GDM1 (cell line): ENCODE data around the gene YAF2.

Experiments
- DNase-seq: peaks from one replicate; lab custom pipeline; 2025; lab: John Stamatoyannopoulos, UW

Gene YAF2, protein sequence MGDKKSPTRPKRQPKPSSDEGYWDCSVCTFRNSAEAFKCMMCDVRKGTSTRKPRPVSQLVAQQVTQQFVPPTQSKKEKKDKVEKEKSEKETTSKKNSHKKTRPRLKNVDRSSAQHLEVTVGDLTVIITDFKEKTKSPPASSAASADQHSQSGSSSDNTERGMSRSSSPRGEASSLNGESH

GRCh38 chr12:42238240-42239140 lies at the start of gene YAF2:
Gene YAF2 (minus strand): TSS chr12:42238248. CDS start chr12:42238180, 68 bp downstream.
- peak; percentile 65 for DNase-seq

DNA sequence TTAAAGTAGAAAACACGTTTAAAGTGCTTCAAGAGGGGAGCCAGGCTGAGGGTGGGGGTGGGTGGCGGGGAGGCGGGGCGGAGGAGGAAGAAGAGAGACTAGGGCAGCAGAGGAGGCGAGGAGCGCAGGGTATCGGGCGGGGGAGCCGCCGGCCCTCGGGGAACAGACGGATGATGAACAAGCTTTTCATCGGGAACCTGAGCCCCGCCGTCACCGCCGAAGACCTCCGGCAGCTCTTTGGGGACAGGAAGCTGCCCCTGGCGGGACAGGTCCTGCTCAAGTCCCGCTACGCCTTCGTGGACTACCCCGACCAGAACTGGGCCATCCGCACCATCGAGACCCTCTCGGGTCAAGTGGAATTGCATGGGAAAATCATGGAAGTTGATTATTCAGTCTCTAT lies 48.7 kb upstream of the YAF2 start:
- no peak for DNase-seq

DNA sequence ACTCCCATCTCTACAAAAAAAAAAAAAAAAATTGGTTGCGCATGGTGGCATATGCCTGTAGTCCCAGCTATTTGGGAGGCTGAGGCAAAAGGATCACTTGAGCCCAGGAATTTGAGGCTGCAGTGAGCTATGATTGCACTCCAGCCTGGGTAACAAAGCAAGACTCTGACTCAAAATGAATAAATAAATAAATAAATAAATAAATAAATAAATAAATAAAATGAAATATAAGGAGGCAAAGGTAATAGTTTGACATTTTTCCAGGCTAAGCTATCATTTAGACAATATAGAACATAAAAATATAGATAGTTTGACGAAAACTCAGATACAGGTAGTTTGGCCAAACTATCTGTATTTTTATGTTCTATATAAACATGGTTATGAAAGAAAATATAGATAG lies 47.4 kb upstream of the YAF2 start:
- no peak for DNase-seq

DNA sequence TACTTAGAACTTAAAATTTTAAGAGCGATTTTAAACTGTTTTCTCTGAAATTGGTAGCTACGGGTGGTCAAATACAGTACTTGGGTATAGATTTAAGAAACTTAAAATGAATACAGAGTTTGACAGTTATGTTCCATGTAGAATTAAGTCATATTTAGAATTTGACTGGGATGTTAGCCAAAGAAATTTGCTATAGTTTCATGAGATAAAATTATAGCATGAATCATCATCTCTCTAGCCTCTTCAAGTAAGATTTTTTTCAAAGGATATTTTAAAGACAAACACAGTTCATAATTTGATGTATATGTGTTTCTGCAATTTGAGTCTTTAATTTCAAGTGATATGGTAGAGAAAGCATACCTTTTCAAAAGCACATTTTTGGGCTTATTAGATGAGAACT lies 46.8 kb upstream of the YAF2 start:
- no peak for DNase-seq

GRCh38 chr12:42284157-42284556 lies 46.1 kb upstream of the YAF2 start:
- peak; percentile 6 for DNase-seq

GRCh38 chr12:42283739-42284138 lies 45.7 kb upstream of the YAF2 start:
- no peak for DNase-seq

GRCh38 chr12:42282294-42282693 lies 44.2 kb upstream of the YAF2 start:
- no peak for DNase-seq

DNA sequence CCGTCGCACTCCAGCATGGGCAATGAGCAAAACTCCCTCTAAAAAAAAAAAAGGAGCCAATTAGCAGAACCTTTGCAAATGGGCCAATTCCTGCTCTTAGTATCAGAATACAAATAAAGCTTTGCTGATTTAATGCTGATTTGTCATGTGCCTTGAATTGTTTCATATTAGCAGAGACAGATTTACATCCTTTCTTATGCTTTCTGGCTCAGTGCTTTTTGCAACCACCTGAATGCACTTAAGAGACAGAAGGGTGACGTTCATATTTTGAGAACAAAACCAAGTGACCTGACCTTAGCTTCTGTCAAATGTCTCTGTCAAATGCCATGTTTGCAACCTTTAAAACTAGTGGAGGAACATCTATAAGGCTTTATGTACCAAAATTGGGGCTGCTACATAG lies 43.8 kb upstream of the YAF2 start:
- DNase-seq: no peak

DNA sequence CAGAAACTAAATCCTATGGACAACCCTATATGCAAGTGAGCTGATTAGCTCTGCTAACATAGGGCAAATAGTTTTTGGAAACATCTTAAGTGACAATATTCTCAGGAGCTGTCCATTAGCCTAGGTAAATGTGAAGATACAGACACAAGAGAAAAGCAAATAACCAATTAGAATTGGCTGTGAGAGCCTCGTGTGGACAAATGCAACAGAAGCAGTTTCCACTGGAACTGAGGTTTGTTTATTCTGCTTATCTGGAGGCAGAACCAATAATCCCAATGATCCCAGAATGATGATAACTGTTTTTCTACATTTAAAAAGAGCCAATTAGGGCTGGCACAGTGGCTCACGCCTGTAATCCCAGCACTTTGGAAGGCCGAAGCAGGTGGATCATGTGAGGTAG lies 43.2 kb upstream of the YAF2 start:
- no peak for DNase-seq

DNA sequence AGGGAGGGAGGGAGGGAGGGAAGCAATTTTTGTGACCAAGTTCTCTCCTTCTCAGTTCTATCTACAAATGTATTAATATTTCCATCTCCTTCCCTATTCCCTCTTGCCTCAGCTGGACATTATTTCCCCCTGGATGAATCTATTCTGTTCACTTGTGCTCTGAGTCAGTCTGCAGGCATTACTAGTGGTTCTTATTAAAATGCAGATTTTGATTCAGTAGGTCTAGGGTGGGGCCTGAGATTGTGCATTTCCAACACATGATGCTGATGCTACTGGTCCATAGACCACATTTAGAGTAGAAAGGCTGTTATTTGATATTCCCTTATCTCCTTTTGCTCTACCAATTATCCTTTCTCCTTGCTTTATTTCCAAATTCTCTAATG lies 40.1 kb upstream of the YAF2 start:
- DNase-seq: no peak

DNA sequence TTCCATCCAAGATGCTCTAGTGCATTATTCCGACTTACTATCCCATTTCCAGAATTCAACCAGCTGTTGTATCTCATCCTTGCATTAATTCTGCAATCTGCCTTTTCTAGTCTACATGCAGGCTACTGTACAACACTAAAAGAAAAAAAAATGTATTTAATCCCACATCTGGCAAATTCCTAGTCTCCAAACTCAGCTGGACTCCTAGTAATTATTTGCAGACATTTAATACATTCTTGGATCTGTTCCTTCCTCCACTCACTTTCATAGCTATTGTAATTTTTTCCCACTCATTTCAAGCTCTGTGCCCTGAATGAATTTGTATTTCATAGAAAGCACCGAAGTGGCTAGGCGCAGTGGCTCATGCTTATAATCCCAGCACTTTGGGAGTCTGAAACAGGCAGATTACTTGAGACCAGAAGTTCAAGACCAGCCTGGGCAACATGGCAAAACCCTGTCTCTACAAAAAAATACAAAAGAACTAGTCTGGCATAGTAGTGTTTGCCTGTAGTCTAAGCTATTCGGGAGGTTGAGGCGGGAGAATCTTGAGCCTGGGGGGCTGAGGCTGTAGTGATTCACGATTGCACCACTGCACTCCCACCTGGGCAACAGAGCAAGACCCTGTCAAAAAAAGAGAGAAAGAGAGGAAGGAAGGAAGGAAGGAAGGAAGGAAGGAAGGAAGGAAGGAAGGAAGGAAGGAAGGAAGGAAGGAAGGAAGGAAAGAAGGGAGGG lies 39.5 kb upstream of the YAF2 start:
- no peak for DNase-seq

GRCh38 chr12:42275499-42275898 lies 37.5 kb upstream of the YAF2 start:
- no peak for DNase-seq

DNA sequence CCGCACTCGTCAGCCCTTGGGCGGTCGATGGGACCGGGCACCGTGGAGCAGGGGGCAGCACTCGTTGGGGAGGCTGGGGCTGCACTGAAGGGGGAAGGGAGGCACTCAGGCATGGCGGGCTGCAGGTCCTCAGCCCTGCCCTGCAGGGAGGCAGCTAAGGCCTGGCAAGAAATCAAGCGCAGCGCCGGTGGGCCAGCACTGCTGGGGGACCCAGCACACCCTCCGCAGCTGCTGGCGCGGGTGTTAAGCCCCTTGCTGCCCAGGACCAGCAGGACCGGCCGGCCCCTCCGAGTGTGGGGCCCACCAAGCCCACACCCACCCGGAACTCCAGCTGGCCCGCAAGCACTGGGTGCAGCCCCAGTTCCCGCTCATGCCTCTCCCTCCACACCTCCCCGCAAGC lies 35.7 kb upstream of the YAF2 start:
- DNase-seq: no peak

- DNase-seq: no peak
Observed at GRCh38 chr12:42270596-42270995, 32.5 kb upstream of the YAF2 start.

GRCh38 chr12:42267413-42268190 lies 29.6 kb upstream of the YAF2 start:
- no peak for DNase-seq

GRCh38 chr12:42266579-42267230 lies 28.7 kb upstream of the YAF2 start:
- no peak for DNase-seq

DNA sequence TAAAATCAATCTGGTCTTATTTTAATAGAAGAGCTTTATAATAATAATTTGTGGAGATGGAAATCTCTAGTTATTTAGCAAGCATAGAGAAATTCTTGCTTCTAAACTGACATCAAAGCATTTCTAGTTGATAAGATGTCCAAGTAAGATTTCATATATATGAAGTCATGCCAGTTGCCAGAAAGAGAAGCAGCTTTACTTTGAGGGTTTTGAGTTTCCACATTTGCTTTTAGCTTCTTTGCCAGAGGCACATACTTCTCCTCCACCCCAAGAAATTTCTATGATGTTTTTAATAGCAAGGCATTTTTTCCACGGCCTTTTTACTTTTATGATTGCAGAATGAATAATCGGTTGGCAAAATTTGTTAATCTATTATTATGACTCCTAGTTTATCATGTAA lies 24.2 kb upstream of the YAF2 start:
- no peak for DNase-seq

GRCh38 chr12:42261708-42262107 lies 23.7 kb upstream of the YAF2 start:
- DNase-seq: no peak

- no peak for DNase-seq
Observed at GRCh38 chr12:42260518-42260917, 22.5 kb upstream of the YAF2 start.

- DNase-seq: no peak
Observed at GRCh38 chr12:42259699-42260098, 21.7 kb upstream of the YAF2 start.

DNA sequence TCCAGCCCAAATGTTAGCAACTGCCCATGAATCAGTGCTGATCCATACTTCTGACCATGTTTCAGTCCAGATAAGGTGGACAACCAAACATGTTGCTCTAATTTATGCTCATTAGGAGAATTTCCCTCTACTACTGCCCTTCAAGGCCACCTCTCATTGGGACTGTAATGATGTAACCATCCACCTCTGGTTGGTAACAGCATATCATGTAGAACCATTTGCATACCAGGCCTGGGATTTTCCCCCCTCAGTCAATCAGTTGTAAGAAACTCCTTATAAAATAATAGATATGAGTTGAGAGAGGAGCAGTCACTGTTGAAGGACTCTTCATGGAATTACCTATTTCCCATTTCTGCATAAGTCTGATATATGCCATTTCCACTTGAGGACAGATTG lies 17.8 kb upstream of the YAF2 start:
- DNase-seq: no peak
